Adrenal gland (tissue), 12 donors: Measurements from ENCODE around the gene TPD52L1. TPM values are rescaled to one million over a fixed set of nuclear protein-coding genes. Genes with fewer than 3 reads are reported as not detected.

Experiments
- DNase-seq, 7 donors: peaks; one replicate each; pipeline ENCODE4 v3.0.0-alpha.2; 2019 to 2020
- H3K27ac ChIP-seq, 5 donors: fragments of 200-600 bp; sonication (generic) in 4 of 5; 1 replicate in 3 of 5; 2 replicates in 2 of 5; pipeline versions ENCODE4 v1.5.1 to v1.8.0; 2016 to 2020; ENCODE audit warnings: mild to moderate bottlenecking in 1 of 5
- H3K27me3 ChIP-seq: fragments of 200-600 bp; 2 replicates; pipeline ENCODE4 v1.8.0; 2021
- H3K36me3 ChIP-seq, 2 donors: fragments of 200-600 bp; replicated peaks in 1 of 2; 1 replicate in 1 of 2; 2 replicates in 1 of 2; pipeline versions ENCODE4 v1.5.1 to v1.8.0; 2018 to 2022
- H3K4me1 ChIP-seq, 2 donors: fragments of 200-600 bp; replicated peaks in 1 of 2; 1 replicate in 1 of 2; 2 replicates in 1 of 2; pipeline versions ENCODE4 v1.5.1 to v1.8.0; 2018 to 2021
- H3K4me3 ChIP-seq, 4 donors: fragments of 200-600 bp; sonication (generic) in 3 of 4; one replicate each; pipeline ENCODE4 v1.5.1; 2016 to 2018
- H3K9me3 ChIP-seq, 3 donors: fragments of 200-600 bp; sonication (generic) in 1 of 3; replicated peaks in 1 of 3; 1 replicate in 2 of 3; 2 replicates in 1 of 3; pipeline versions ENCODE4 v1.5.1 to v1.8.0; 2016 to 2021
- CTCF ChIP-seq, 6 experiments: fragments of 450-650 bp in 4 of 6; fragments of 200-600 bp in 2 of 6; sonication (generic) in 1 of 6; IDR thresholded peaks; 1 replicate in 5 of 6; 2 replicates in 1 of 6; pipeline versions ENCODE4 v1.5.1 to v1.8.0; 2016 to 2021; ENCODE audit warnings: antibody characterized with exemption in 6 of 6, mild to moderate bottlenecking in 2 of 6, moderate library complexity in 1 of 6
- POLR2A ChIP-seq, 2 donors: fragments of 450-650 bp; IDR thresholded peaks; one replicate each; pipeline ENCODE4 v1.6.1; 2017; ENCODE audit warnings: antibody characterized with exemption in 2 of 2, mild to moderate bottlenecking in 2 of 2, moderate library complexity in 1 of 2
- WGBS, 4 donors: extraction: QIAGEN DNeasy Blood & Tissue Kit in 2 of 4; methylation state at CpG; one replicate each; pipeline versions ENCODE4 v1.1.5 to v1.1.7; 2013 to 2017; 5-methylcytosine and 5-hydroxymethylcytosine counted together
- intact Hi-C, 2 donors: fragments of 100-400 bp; cut with DNase I; formaldehyde crosslinking; loops; one replicate each; pipeline versions ENCODE4 v1.14.1 to v1.15.0; 2022 to 2023
- polyA plus RNA-seq, 3 donors: library from polyadenylated mRNA; stranded (reverse); fragments of 200-250 nt in 2 of 3; fragments of 350-450 nt in 1 of 3; fragmentation: Illumina TruSeq in 1 of 3; extraction: RNeasy Lipid Tissue Mini Kit (QIAGEN cat#74804) in 1 of 3; gene quantifications; one replicate each; pipeline ENCODE4 v1.2.3, GENCODE V29; 2013 to 2014
- total RNA-seq, 9 donors: library from RNA; depleted of rRNA in 4 of 9; stranded (reverse); fragments of >200 nt in 4 of 9; fragments of 120-200 nt in 1 of 9; fragmentation: NEBNext Ultra II Directional in 1 of 9; extraction: Animal tissue kit (Norgen Biotek cat#: 25700) in 1 of 9; gene quantifications; one replicate each; pipeline versions ENCODE4 v1.1.0 to v1.2.4, GENCODE V29; 2013 to 2023
- donor health status: healthy with polysubstance abuse.
- donor health status: Bipolar disorder and iron deficiency.
- donor health status: DM: yes; HTN: yes; CAD: no.
- donor health status: DM: no; HTN: no; CAD: no.
- donor health status: DM: no; HTN: no; CAD: no.
- donor health status: DM: yes; HTN: yes; CAD: no.

TPD52L1 gene
- total and polyA plus RNA-seq, 12 donors = 37.0 to 2,041 (median 435) TPM

DNA sequence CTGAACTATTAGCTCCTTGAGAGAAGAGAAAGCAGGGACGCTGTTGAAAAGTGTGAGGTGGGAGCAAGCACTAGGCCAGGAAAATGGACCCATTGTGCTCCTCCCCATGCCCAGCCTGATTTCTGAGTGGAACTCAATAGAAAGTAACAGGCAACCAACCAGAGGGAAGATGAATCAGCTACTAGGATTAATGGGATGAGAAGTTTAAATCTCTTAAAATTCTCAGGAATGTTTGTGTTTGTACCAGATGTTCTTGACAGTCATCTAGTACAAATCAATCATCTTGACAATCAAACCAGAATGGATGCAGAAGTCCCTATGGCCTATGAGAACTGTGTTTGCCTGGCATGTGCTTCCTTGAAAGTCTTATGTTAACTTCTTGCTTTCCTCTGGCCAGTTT is 99.3 kb downstream of the TPD52L1 start:
- Histone ChIP-seq H3K9me3 (no peaks in the 10 kb centered on the region), H3K4me3 (no peak overlapping the region), H3K4me1 (peaks cover 0 to 8% of the 10 kb centered on the region in 2 donors), H3K27ac (no peak overlapping the region), H3K27me3 (no peaks in the 10 kb centered on the region), H3K36me3 (no peaks in the 10 kb centered on the region)
- 92 to 100% (median 95%) methylated on average over 1 of the region's 1 CpG for whole genome bisulfite sequencing, 4 donors
- no peak for DNase-seq
- intact Hi-C loops = no loop called here
- TF ChIP-seq CTCF (IDR thresholded peaks at IDR 0.05) (no peak), POLR2A (IDR thresholded peaks at IDR 0.05) (no peak)

- no peaks in the 10 kb centered on the region for H3K9me3 ChIP-seq
Observed at GRCh38 chr6:125253881-125254280, 100.3 kb downstream of the TPD52L1 start.

DNA sequence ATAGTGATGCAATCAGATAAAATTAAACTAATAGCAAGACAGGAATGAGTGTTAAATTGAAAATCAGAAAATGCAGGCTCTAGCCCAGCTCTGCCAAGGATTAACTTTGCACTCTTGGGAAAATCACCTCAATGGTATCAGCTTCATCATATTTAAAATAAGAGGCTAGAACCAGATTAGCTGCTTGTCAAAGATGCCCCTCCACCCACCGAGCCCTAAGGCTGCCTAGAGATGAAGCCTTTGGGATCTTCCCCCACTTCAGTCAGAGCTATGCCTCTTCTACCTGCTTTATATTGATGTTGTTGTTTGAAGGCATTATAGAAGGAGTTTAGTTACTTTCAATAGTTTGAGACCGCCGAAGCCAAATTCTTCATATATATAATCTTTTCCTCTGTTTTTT is 100.7 kb downstream of the TPD52L1 start:
- H3K36me3 ChIP-seq = no peaks in the 10 kb centered on the region
- intact Hi-C loops = no loop called here
- H3K4me1 ChIP-seq = no peaks in the 10 kb centered on the region
- no peaks in the 10 kb centered on the region for H3K9me3 ChIP-seq
- no peaks in the 10 kb centered on the region for H3K27me3 ChIP-seq
- no peak overlapping the region for H3K4me3 ChIP-seq
- TF ChIP-seq POLR2A (IDR thresholded peaks at IDR 0.05) (no peak), CTCF (IDR thresholded peaks at IDR 0.05) (no peak)
- no peak for DNase-seq
- 88 to 99% (median 94%) methylated on average over 3 of the region's 3 CpGs for WGBS, 4 donors
- no peak overlapping the region for H3K27ac ChIP-seq

More at GRCh38 chr6:125253881-125254280, 100.3 kb downstream of the TPD52L1 start:
- H3K4me1 ChIP-seq = no peaks in the 10 kb centered on the region
- 98 to 100% (median 98%) methylated on average over 2 of the region's 2 CpGs for WGBS, 4 donors
- no peak for DNase-seq
- H3K27ac ChIP-seq = no peak overlapping the region
- TF ChIP-seq POLR2A (IDR thresholded peaks at IDR 0.05) = no peak
- TF ChIP-seq CTCF (IDR thresholded peaks at IDR 0.05) = no peak
- no peak overlapping the region for H3K4me3 ChIP-seq
- H3K36me3 ChIP-seq = no peaks in the 10 kb centered on the region
- intact Hi-C loops = no loop called here
- no peaks in the 10 kb centered on the region for H3K27me3 ChIP-seq

DNA sequence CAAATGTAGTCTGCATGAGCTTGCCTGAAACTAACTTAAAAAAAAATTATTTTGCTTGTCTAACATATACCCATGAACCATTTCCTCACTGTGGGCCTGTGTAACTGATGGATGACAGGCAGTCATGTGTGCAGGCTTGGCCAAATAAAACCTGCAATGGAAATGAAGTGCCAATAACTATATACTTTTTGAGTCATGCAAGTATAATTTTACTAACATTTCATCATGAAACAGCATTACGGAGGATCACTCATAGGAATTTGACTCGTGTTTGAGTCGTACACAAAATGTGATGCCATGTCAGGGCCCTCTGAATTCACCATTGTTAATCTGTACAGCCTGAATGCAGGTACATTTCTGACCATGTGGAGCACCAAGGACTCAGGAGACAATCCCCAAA is 101.6 kb downstream of the TPD52L1 start:
- Histone ChIP-seq H3K9me3 (no peaks in the 10 kb centered on the region), H3K4me3 (no peak overlapping the region), H3K27ac (no peak overlapping the region), H3K4me1 (no peaks in the 10 kb centered on the region), H3K36me3 (no peaks in the 10 kb centered on the region), H3K27me3 (no peaks in the 10 kb centered on the region)
- TF ChIP-seq POLR2A (IDR thresholded peaks at IDR 0.05) = no peak
- no peak for TF ChIP-seq CTCF (IDR thresholded peaks at IDR 0.05)
- 64 to 85% (median 77%) methylated on average over 3 of the region's 3 CpGs for WGBS, 4 donors
- no peak for DNase-seq
- intact Hi-C loops = no loop called here
